Measurements from ENCODE around the gene HBZ.
A peak's percentile ranks its signal among the peaks of the same experiment; 100 is the strongest.
"Not testable (repeated sequence)": the region's sequence is repeated elsewhere in the genome, so short reads cannot be mapped to it uniquely, and the experiment has no call there.

HBZ gene

GRCh38 chr16:133716-134115 lies 18.7 kb upstream of the HBZ start:
- DNase-seq (ENCODE audit: low read depth, low spot score) = no peak

GRCh38 chr16:138049-138417 lies 14.4 kb upstream of the HBZ start:
- peak; percentile 8 for DNase-seq (ENCODE audit: low read depth, low spot score)

- DNase-seq (ENCODE audit: low read depth, low spot score) = no peak
These were observed 12.1 kb upstream of the HBZ start for GRCh38 chr16:140175-140857.

- DNase-seq (ENCODE audit: low read depth, low spot score) = no peak
These were observed 10.0 kb upstream of the HBZ start for GRCh38 chr16:142405-142967.

GRCh38 chr16:143047-143446 lies 9.4 kb upstream of the HBZ start:
- no peak for DNase-seq (ENCODE audit: low read depth, low spot score)

- DNase-seq (ENCODE audit: low read depth, low spot score) = no peak
These were observed 9.0 kb upstream of the HBZ start for GRCh38 chr16:143456-143855.

- DNase-seq (ENCODE audit: low read depth, low spot score) = no peak
These were observed 7.6 kb upstream of the HBZ start for GRCh38 chr16:144797-145252.

- no peak for DNase-seq (ENCODE audit: low read depth, low spot score)
These were observed 5.8 kb upstream of the HBZ start for GRCh38 chr16:146646-147045.

GRCh38 chr16:149024-149660 lies 3.3 kb upstream of the HBZ start:
- no peak for DNase-seq (ENCODE audit: low read depth, low spot score)

GRCh38 chr16:153129-153521 lies 681 bp downstream of the HBZ start:
- not testable (repeated sequence) for DNase-seq (ENCODE audit: low read depth, low spot score)

GRCh38 chr16:153550-154216 lies 1.2 kb downstream of the HBZ start:
- DNase-seq (ENCODE audit: low read depth, low spot score) = not testable (repeated sequence)

GRCh38 chr16:154217-155030 lies 2.0 kb downstream of the HBZ start:
- DNase-seq (ENCODE audit: low read depth, low spot score) = no peak

- no peak for DNase-seq (ENCODE audit: low read depth, low spot score)
These were observed 2.6 kb downstream of the HBZ start for GRCh38 chr16:155031-155398.

GRCh38 chr16:159136-159849 lies 6.8 kb downstream of the HBZ start:
- no peak for DNase-seq (ENCODE audit: low read depth, low spot score)

- not testable (repeated sequence) for DNase-seq (ENCODE audit: low read depth, low spot score)
These were observed 7.8 kb downstream of the HBZ start for GRCh38 chr16:160242-160641.

- DNase-seq (ENCODE audit: low read depth, low spot score) = no peak
These were observed 8.3 kb downstream of the HBZ start for GRCh38 chr16:160691-161190.

- DNase-seq (ENCODE audit: low read depth, low spot score) = no peak
These were observed 10.0 kb downstream of the HBZ start for GRCh38 chr16:162271-162991.

GRCh38 chr16:163139-163538 lies 10.7 kb downstream of the HBZ start:
- not testable (repeated sequence) for DNase-seq (ENCODE audit: low read depth, low spot score)

GRCh38 chr16:163696-164095 lies 11.3 kb downstream of the HBZ start:
- not testable (repeated sequence) for DNase-seq (ENCODE audit: low read depth, low spot score)

- not testable (repeated sequence) for DNase-seq (ENCODE audit: low read depth, low spot score)
These were observed 11.8 kb downstream of the HBZ start for GRCh38 chr16:164134-164823.

All from activated CD4-positive, CD25-positive, alpha-beta regulatory T cell treated with anti-CD3 and anti-CD28 coated beads, Interleukin-2, amount 50 U/mL, for 16 hours (primary cell).